HCT116 (cell line): ENCODE measurements around the gene PGBD5. TPM values are rescaled to one million over a fixed set of nuclear protein-coding genes. Genes with fewer than 3 reads are reported as not detected.

ENCODE experiments used
- ATAC-seq: fragments of 200-7000 bp; cut with Tn5 transposase; 2 replicates; pipeline ENCODE4 v1.9.1; 2020; ENCODE audit warnings: mild to moderate bottlenecking, moderate library complexity
- BruUV-seq: library from RNA; stranded (reverse); fragments of 400-500 nt; replicated peaks from 2 replicates; lab custom pipeline; 2021; lab: Mats Ljungman, UMichigan
- CTCF ChIA-PET: fragments of 300-600 bp; sonication (Branson Sonifier 250); formaldehyde crosslinking; loops from one replicate; lab custom pipeline; 2021; ENCODE audit warnings: antibody characterized with exemption; lab: Charles Lee
- POLR2A ChIA-PET: fragments of 300-600, 350-600 bp; sonication (Branson Sonifier 250); formaldehyde crosslinking; loops from one replicate; lab custom pipeline; 2021; ENCODE audit warnings: antibody characterized with exemption; lab: Charles Lee
- RAD21 ChIA-PET, 2 experiments: fragments of 300-600 bp; sonication (Branson Sonifier 250); formaldehyde crosslinking; loops; one replicate each; lab custom pipeline; 2023; ENCODE audit warnings: low total read pairs in 2 of 2; ENCODE audit not compliant: uncharacterized antibody in 2 of 2, unreplicated experiment in 2 of 2, low non-redundant PET in 1 of 2; lab: Charles Lee
- DNase-seq: peaks from one replicate; pipeline ENCODE4 v3.0.0-alpha.2; 2010; ENCODE audit warnings: low read depth, low spot score
- H2AFZ ChIP-seq: fragments of 200-600 bp; shearing (Covaris generic), sonication (generic); 2 replicates; pipeline ENCODE4 v1.6.1; 2017; ENCODE audit warnings: low read depth, mixed run types, mixed read lengths, antibody characterized with exemption, low read length; ENCODE audit not compliant: poor library complexity, severe bottlenecking
- H3K27ac ChIP-seq: 2 replicates; pipeline ENCODE4 v1.5.1; 2012; ENCODE audit warnings: low read depth, low read length
- H3K27me3 ChIP-seq: fragments of 200-600 bp; sonication (generic); 2 replicates; pipeline ENCODE4 v1.6.1; 2016; ENCODE audit warnings: mixed run types, low read length, mixed read lengths; ENCODE audit not compliant: insufficient read depth
- H3K36me3 ChIP-seq, 2 experiments: fragments of 200-500 bp in 1 of 2; fragments of 200-600 bp in 1 of 2; sonication (Bioruptor generic) in 1 of 2; sonication (generic) in 1 of 2; 2 replicates each; pipeline versions ENCODE4 v1.5.1 to v1.6.1; 2014 to 2016; ENCODE audit warnings: low read length in 2 of 2, inconsistent platforms in 1 of 2, mixed read lengths in 1 of 2, mixed run types in 1 of 2; ENCODE audit not compliant: insufficient read depth in 2 of 2, control insufficient read depth in 1 of 2
- H3K4me1 ChIP-seq, 2 experiments: fragments of 200-600 bp in 1 of 2; sonication (generic) in 1 of 2; 2 replicates each; pipeline versions ENCODE4 v1.5.1 to v1.6.1; 2012 to 2017; ENCODE audit warnings: low read length in 2 of 2, inconsistent platforms in 1 of 2, mild to moderate bottlenecking in 1 of 2, mixed read lengths in 1 of 2, mixed run types in 1 of 2, moderate library complexity in 1 of 2; ENCODE audit not compliant: insufficient read depth in 2 of 2, control insufficient read depth in 1 of 2
- H3K4me2 ChIP-seq: fragments of 200-600 bp; sonication (generic); 2 replicates; pipeline ENCODE4 v1.6.1; 2017; ENCODE audit warnings: mixed run types, low read length, mixed read lengths
- H3K4me3 ChIP-seq, 2 experiments: fragments of 200-600 bp in 1 of 2; sonication (generic) in 1 of 2; replicated peaks in 1 of 2; 2 replicates each; pipeline ENCODE4 v1.5.1; 2011 to 2016; ENCODE audit warnings: low read length in 2 of 2, control low read depth in 1 of 2, low read depth in 1 of 2, mild to moderate bottlenecking in 1 of 2, mixed read lengths in 1 of 2, mixed run types in 1 of 2
- H3K79me2 ChIP-seq: fragments of 200-600 bp; sonication (generic); 2 replicates; pipeline ENCODE4 v1.6.1; 2017; ENCODE audit warnings: mild to moderate bottlenecking, mixed run types, low read length, moderate library complexity, mixed read lengths; ENCODE audit not compliant: insufficient read depth
- H3K9ac ChIP-seq: fragments of 200-600 bp; sonication (generic); 2 replicates; pipeline ENCODE4 v1.6.1; 2016; ENCODE audit warnings: low read length, mixed read lengths
- H3K9me2 ChIP-seq: fragments of 200-600 bp; sonication (generic), shearing (Covaris generic); 2 replicates; pipeline ENCODE4 v1.6.1; 2017; ENCODE audit warnings: mixed run types, mild to moderate bottlenecking, moderate library complexity; ENCODE audit not compliant: insufficient read depth
- H3K9me3 ChIP-seq, 2 experiments: fragments of 200-500 bp in 1 of 2; fragments of 200-600 bp in 1 of 2; sonication (Bioruptor generic) in 1 of 2; sonication (generic) in 1 of 2; 2 replicates each; pipeline ENCODE4 v1.6.1; 2014 to 2017; ENCODE audit warnings: low read length in 2 of 2, mixed read lengths in 2 of 2, inconsistent platforms in 1 of 2, low read depth in 1 of 2, mild to moderate bottlenecking in 1 of 2, mixed run types in 1 of 2, moderate library complexity in 1 of 2; ENCODE audit not compliant: control insufficient read depth in 1 of 2, insufficient read depth in 1 of 2
- H4K20me1 ChIP-seq: fragments of 200-600 bp; sonication (generic), shearing (Covaris generic); 2 replicates; pipeline ENCODE4 v1.6.1; 2017; ENCODE audit warnings: mixed run types, mild to moderate bottlenecking, moderate library complexity; ENCODE audit not compliant: insufficient read depth
- CBX3 ChIP-seq: IDR thresholded peaks from 2 replicates; pipeline ENCODE4 v1.6.1; 2012; ENCODE audit warnings: low read depth
- CEBPB ChIP-seq: IDR thresholded peaks from 2 replicates; pipeline ENCODE4 v1.6.1; 2012; ENCODE audit warnings: low read depth
- CTCF ChIP-seq, 3 experiments: fragments of 200-600 bp in 1 of 3; sonication (generic) in 1 of 3; IDR thresholded peaks in 2 of 3; conservative IDR thresholded peaks in 1 of 3; 2 replicates each; pipeline ENCODE4 v1.5.1; 2012 to 2017; ENCODE audit warnings: low read depth in 2 of 3, low read length in 2 of 3, antibody characterized with exemption in 1 of 3, borderline replicate concordance in 1 of 3, control low read depth in 1 of 3, mild to moderate bottlenecking in 1 of 3, mixed read lengths in 1 of 3, mixed run types in 1 of 3, moderate library complexity in 1 of 3; ENCODE audit not compliant: insufficient read depth in 1 of 3
- EGR1 ChIP-seq: IDR thresholded peaks from 2 replicates; pipeline ENCODE4 v1.6.1; 2012; ENCODE audit warnings: low read depth
- ELF1 ChIP-seq: IDR thresholded peaks from 2 replicates; pipeline ENCODE4 v1.6.1; 2012; ENCODE audit warnings: low read depth, borderline replicate concordance
- EZH2 ChIP-seq: fragments of 200-600 bp; sonication (generic); IDR thresholded peaks from 2 replicates; pipeline ENCODE4 v1.6.1; 2017; ENCODE audit warnings: antibody characterized with exemption, mixed run types
- FOSL1 ChIP-seq: IDR thresholded peaks from 2 replicates; pipeline ENCODE4 v1.6.1; 2012; ENCODE audit warnings: low read depth
- JUND ChIP-seq: IDR thresholded peaks from 2 replicates; pipeline ENCODE4 v1.6.1; 2012
- POLR2AphosphoS5 ChIP-seq: IDR thresholded peaks from 2 replicates; pipeline ENCODE4 v1.6.1; 2011; ENCODE audit warnings: mild to moderate bottlenecking, low read depth, low read length, moderate library complexity
- RAD21 ChIP-seq: IDR thresholded peaks from 2 replicates; pipeline ENCODE4 v1.6.1; 2012; ENCODE audit warnings: low read depth, mild to moderate bottlenecking
- ZBTB33 ChIP-seq: IDR thresholded peaks from 2 replicates; pipeline ENCODE4 v1.6.1; 2011; ENCODE audit warnings: mild to moderate bottlenecking, low read length, moderate library complexity; ENCODE audit not compliant: insufficient replicate concordance; ENCODE audit errors: extremely low read depth
- ZFX ChIP-seq: fragments of 450-650 bp; IDR thresholded peaks from 2 replicates; pipeline ENCODE4 v1.6.1; 2017
- intact Hi-C: fragments of 100-400 bp; cut with micrococcal nuclease; formaldehyde crosslinking; loops from 2 replicates; pipeline ENCODE4 v1.10.0; 2022
- total RNA-seq: library from RNA; stranded (reverse); gene quantifications from one replicate; pipeline ENCODE4 v1.2.1, GENCODE V29; 2021; ENCODE audit not compliant: unreplicated experiment

PGBD5 gene
- total RNA-seq, 1 experiment from 2014 or later: 0.27 TPM

GRCh38 chr1:230365723-230366307 lies 60.3 kb downstream of the PGBD5 start:
- no peaks in the 10 kb centered on the region for H3K9me2 ChIP-seq
- H4K20me1 ChIP-seq: no peaks in the 10 kb centered on the region
- H3K27me3 ChIP-seq: 0 out of 2 replicates have a peak, but pooled peaks cover 3% of the 10 kb centered on the region
- H3K4me3 ChIP-seq: no peak overlapping the region
- TF ChIP-seq RAD21 (peak; percentile 24; the same call in 1 of the 2 replicates), EZH2 (no peak)
- intact Hi-C loops: no loop called here
- no peak overlapping the region for H3K9ac ChIP-seq
- no peak for DNase-seq
- H2AFZ ChIP-seq: no peak overlapping the region
- ChIA-PET POLR2A (no interaction called here), CTCF (no interaction called here), RAD21 (no interaction called here)
- H3K36me3 ChIP-seq: no peaks in the 10 kb centered on the region
- no peak overlapping the region for H3K4me2 ChIP-seq
- H3K79me2 ChIP-seq: no peaks in the 10 kb centered on the region
- H3K4me1 ChIP-seq: no peaks in the 10 kb centered on the region
- no peak overlapping the region for H3K27ac ChIP-seq
- no TSS peak for BruUV-seq
- ATAC-seq: peak; percentile 49; the same call in 1 of the 2 replicates
- no peaks in the 10 kb centered on the region for H3K9me3 ChIP-seq

- H3K4me1 ChIP-seq: peaks cover 0 to 4% of the 10 kb centered on the region in 2 experiments; a peak in 1 of 4 replicates
- POLR2A ChIA-PET: no interaction called here
- H3K4me3 ChIP-seq: no peak overlapping the region
- no TSS peak for BruUV-seq
- no peaks in the 10 kb centered on the region for H4K20me1 ChIP-seq
- no peak overlapping the region for H3K27ac ChIP-seq
- TF ChIP-seq ELF1 (no peak), CEBPB (no peak), ZBTB33 (no peak), CBX3 (no peak), ZFX (no peak), EGR1 (no peak), FOSL1 (no peak), CTCF (IDR thresholded peaks at IDR 0.05 in 2 of 3, conservative IDR thresholded peaks at IDR 0.05 in 1 of 3; ENCODE audit: borderline replicate concordance in 1 of 3, insufficient read depth in 1 of 3, low read depth in 2 of 3, low read length in 2 of 3) (no peak), JUND (no peak), POLR2AphosphoS5 (no peak)
- CTCF ChIA-PET: no interaction called here
- intact Hi-C loops: no loop called here
- ATAC-seq (no peak), DNase-seq (no peak)
- no peaks in the 10 kb centered on the region for H3K36me3 ChIP-seq
- no peaks in the 10 kb centered on the region for H3K79me2 ChIP-seq
- H3K9me2 ChIP-seq: no peaks in the 10 kb centered on the region
- H3K4me2 ChIP-seq: no peak overlapping the region
- H3K9me3 ChIP-seq: no peaks in the 10 kb centered on the region
- H3K27me3 ChIP-seq: no peaks in the 10 kb centered on the region
- no peak overlapping the region for H3K9ac ChIP-seq
- RAD21 ChIA-PET: no interaction called here
- H2AFZ ChIP-seq: no peak overlapping the region
Observed at GRCh38 chr1:230362949-230363348, 63.2 kb downstream of the PGBD5 start.
